WTC11 (cell line): Measurements from ENCODE around the gene HPN. TPM values are rescaled to one million over a fixed set of nuclear protein-coding genes. Genes with fewer than 3 reads are reported as not detected.

Source experiments
- ATAC-seq: fragments of 200-7000 bp; cut with Tn5 transposase; 2 replicates; pipeline ENCODE4 v1.10.0; 2021; ENCODE audit warnings: mild to moderate bottlenecking, moderate library complexity
- CTCF ChIA-PET: fragments of 300-600 bp; sonication (Branson Sonifier 250); formaldehyde crosslinking; loops from one replicate; lab custom pipeline; 2021; ENCODE audit warnings: antibody characterized with exemption; lab: Charles Lee
- POLR2A ChIA-PET: fragments of 350-600 bp; sonication (Branson Sonifier 250); formaldehyde crosslinking; loops from one replicate; lab custom pipeline; 2021; ENCODE audit warnings: antibody characterized with exemption; lab: Charles Lee
- DNase-seq: peaks from one replicate; pipeline ENCODE4 v3.0.0; 2021; ENCODE audit warnings: low spot score
- H3K27ac Mint-ChIP-seq: 2 replicates; pipeline ENCODE4 v1.8.0; 2021; ENCODE audit warnings: mixed read lengths
- H3K27me3 Mint-ChIP-seq: 2 replicates; pipeline ENCODE4 v1.8.0; 2021; ENCODE audit warnings: low read depth, mild to moderate bottlenecking, moderate library complexity, mixed read lengths
- H3K36me3 Mint-ChIP-seq: 2 replicates; pipeline ENCODE4 v1.8.0; 2021; ENCODE audit warnings: mixed read lengths
- H3K4me1 Mint-ChIP-seq: 2 replicates; pipeline ENCODE4 v1.8.0; 2022; ENCODE audit warnings: mixed read lengths
- H3K4me3 Mint-ChIP-seq: 2 replicates; pipeline ENCODE4 v1.8.0; 2021; ENCODE audit warnings: mild to moderate bottlenecking, moderate library complexity, mixed read lengths
- H3K9me3 Mint-ChIP-seq: 2 replicates; pipeline ENCODE4 v1.8.0; 2021; ENCODE audit warnings: mixed read lengths
- CREB1 ChIP-seq: sonication (generic); formaldehyde crosslinking; IDR thresholded peaks from 2 replicates; pipeline ENCODE4 v1.8.0; 2023; ENCODE audit warnings: mild to moderate bottlenecking, missing genetic modification reagents
- JUN ChIP-seq: sonication (generic); formaldehyde crosslinking; IDR thresholded peaks from 2 replicates; pipeline ENCODE4 v1.8.0; 2023; ENCODE audit warnings: mild to moderate bottlenecking, missing genetic modification reagents
- KAT7 ChIP-seq: sonication (generic); formaldehyde crosslinking; IDR thresholded peaks from 2 replicates; pipeline ENCODE4 v1.8.1; 2023; ENCODE audit warnings: missing genetic modification reagents, mild to moderate bottlenecking, borderline replicate concordance
- PRRX2 ChIP-seq: fragments of 250-450 bp; sonication (Bioruptor Pico); IDR thresholded peaks from 2 replicates; pipeline ENCODE4 v1.8.0; 2021; ENCODE audit warnings: mild to moderate bottlenecking
- STAT6 ChIP-seq: sonication (generic); formaldehyde crosslinking; conservative IDR thresholded peaks from 2 replicates; pipeline ENCODE4 v1.8.1; 2023; ENCODE audit warnings: mild to moderate bottlenecking, low read depth, missing genetic modification reagents, moderate library complexity
- TEAD4 ChIP-seq: sonication (generic); formaldehyde crosslinking; IDR thresholded peaks from 2 replicates; pipeline ENCODE4 v1.8.0; 2022; ENCODE audit warnings: mild to moderate bottlenecking, missing genetic modification reagents
- USF1 ChIP-seq: sonication (generic); formaldehyde crosslinking; IDR thresholded peaks from 2 replicates; pipeline ENCODE4 v1.8.0; 2022; ENCODE audit warnings: mild to moderate bottlenecking, missing genetic modification reagents
- ZBTB21 ChIP-seq: sonication (generic); formaldehyde crosslinking; IDR thresholded peaks from 2 replicates; pipeline ENCODE4 v1.8.1; 2023; ENCODE audit warnings: mild to moderate bottlenecking, missing genetic modification reagents, borderline replicate concordance
- ZBTB43 ChIP-seq: sonication (generic); formaldehyde crosslinking; IDR thresholded peaks from 2 replicates; pipeline ENCODE4 v1.8.1; 2023; ENCODE audit warnings: mild to moderate bottlenecking, missing genetic modification reagents
- ZMAT4 ChIP-seq: fragments of 250-450 bp; sonication (Bioruptor Pico); IDR thresholded peaks from 2 replicates; pipeline ENCODE4 v1.9.0; 2021; ENCODE audit warnings: mild to moderate bottlenecking
- ZNF138 ChIP-seq: sonication (generic); formaldehyde crosslinking; conservative IDR thresholded peaks from 2 replicates; pipeline ENCODE4 v1.8.1; 2022; ENCODE audit warnings: mild to moderate bottlenecking, moderate library complexity, missing genetic modification reagents
- ZNF219 ChIP-seq: sonication (generic); formaldehyde crosslinking; IDR thresholded peaks from 2 replicates; pipeline ENCODE4 v1.8.0; 2023; ENCODE audit warnings: missing genetic modification reagents, mild to moderate bottlenecking, borderline replicate concordance
- ZNF396 ChIP-seq: fragments of 250-450 bp; sonication (Bioruptor Pico); IDR thresholded peaks from 2 replicates; pipeline ENCODE4 v1.8.0; 2021; ENCODE audit warnings: mild to moderate bottlenecking, moderate library complexity, borderline replicate concordance
- ZNF423 ChIP-seq: fragments of 250-450 bp; sonication (Bioruptor Pico); IDR thresholded peaks from 2 replicates; pipeline ENCODE4 v2.1.2; 2022; ENCODE audit warnings: mild to moderate bottlenecking, moderate library complexity
- total RNA-seq: library from RNA; stranded (reverse); gene quantifications from 3 replicates; pipeline ENCODE4 v1.2.3, GENCODE V29; 2021
- TF ChIP-seq, protein P1 (sequence below): sonication (generic); formaldehyde crosslinking; IDR thresholded peaks from 2 replicates; pipeline ENCODE4 v1.8.0; 2023; ENCODE audit warnings: missing genetic modification reagents, mild to moderate bottlenecking, borderline replicate concordance
- TF ChIP-seq, protein P2 (sequence below): sonication (generic); formaldehyde crosslinking; IDR thresholded peaks from 2 replicates; pipeline ENCODE4 v1.8.1; 2023; ENCODE audit warnings: mild to moderate bottlenecking, missing genetic modification reagents, moderate library complexity
- TF ChIP-seq, protein P3 (sequence below): sonication (generic); formaldehyde crosslinking; IDR thresholded peaks from 2 replicates; pipeline ENCODE4 v1.8.0; 2022; ENCODE audit warnings: mild to moderate bottlenecking, missing genetic modification reagents

The HPN gene
- total RNA-seq, 1 experiment from 2014 or later, result 20.8 TPM

DNA sequence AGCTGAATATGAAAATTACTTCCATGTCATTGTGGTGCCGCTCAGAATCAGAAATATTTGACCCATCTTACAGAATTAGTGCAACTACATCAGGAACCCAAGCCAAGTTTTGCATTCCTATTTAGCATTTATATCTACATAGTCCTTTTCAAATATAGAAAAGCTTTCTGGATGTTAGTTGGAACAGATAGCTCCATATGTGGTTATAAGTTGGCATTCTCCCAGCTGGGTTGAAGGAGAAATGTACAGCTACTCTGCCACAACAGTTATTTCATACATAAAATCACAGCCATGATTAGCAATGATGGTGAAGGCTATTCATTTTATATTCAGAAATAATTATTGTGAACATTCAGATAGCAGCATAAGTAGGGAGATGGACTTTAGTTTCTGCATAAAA, 28.2 kb downstream of the HPN start (continued):
- no peak for TF ChIP-seq ZBTB43 (CRISPR knock-in tag)
- TF ChIP-seq ZNF396 (CRISPR knock-in tag), result no peak
- TF ChIP-seq TEAD4 (CRISPR knock-in tag), result no peak
- no peak for TF ChIP-seq USF1 (CRISPR knock-in tag)
- no peak for TF ChIP-seq JUN (CRISPR knock-in tag)
- TF ChIP-seq ZMAT4 (CRISPR knock-in tag), result no peak
- TF ChIP-seq, protein P1, sequence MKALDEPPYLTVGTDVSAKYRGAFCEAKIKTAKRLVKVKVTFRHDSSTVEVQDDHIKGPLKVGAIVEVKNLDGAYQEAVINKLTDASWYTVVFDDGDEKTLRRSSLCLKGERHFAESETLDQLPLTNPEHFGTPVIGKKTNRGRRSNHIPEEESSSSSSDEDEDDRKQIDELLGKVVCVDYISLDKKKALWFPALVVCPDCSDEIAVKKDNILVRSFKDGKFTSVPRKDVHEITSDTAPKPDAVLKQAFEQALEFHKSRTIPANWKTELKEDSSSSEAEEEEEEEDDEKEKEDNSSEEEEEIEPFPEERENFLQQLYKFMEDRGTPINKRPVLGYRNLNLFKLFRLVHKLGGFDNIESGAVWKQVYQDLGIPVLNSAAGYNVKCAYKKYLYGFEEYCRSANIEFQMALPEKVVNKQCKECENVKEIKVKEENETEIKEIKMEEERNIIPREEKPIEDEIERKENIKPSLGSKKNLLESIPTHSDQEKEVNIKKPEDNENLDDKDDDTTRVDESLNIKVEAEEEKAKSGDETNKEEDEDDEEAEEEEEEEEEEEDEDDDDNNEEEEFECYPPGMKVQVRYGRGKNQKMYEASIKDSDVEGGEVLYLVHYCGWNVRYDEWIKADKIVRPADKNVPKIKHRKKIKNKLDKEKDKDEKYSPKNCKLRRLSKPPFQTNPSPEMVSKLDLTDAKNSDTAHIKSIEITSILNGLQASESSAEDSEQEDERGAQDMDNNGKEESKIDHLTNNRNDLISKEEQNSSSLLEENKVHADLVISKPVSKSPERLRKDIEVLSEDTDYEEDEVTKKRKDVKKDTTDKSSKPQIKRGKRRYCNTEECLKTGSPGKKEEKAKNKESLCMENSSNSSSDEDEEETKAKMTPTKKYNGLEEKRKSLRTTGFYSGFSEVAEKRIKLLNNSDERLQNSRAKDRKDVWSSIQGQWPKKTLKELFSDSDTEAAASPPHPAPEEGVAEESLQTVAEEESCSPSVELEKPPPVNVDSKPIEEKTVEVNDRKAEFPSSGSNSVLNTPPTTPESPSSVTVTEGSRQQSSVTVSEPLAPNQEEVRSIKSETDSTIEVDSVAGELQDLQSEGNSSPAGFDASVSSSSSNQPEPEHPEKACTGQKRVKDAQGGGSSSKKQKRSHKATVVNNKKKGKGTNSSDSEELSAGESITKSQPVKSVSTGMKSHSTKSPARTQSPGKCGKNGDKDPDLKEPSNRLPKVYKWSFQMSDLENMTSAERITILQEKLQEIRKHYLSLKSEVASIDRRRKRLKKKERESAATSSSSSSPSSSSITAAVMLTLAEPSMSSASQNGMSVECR (CRISPR knock-in tag), result no peak
- no peak for TF ChIP-seq ZNF423 (CRISPR knock-in tag)
- no peak for TF ChIP-seq PRRX2 (CRISPR knock-in tag)

- no peak for DNase-seq
- peaks cover 8% of the 10 kb centered on the region for H3K9me3 Mint-ChIP-seq
- H3K27me3 Mint-ChIP-seq, result peaks cover 8% of the 10 kb centered on the region
- POLR2A ChIA-PET, result no interaction called here
- H3K36me3 Mint-ChIP-seq, result peaks cover 3% of the 10 kb centered on the region
- TF ChIP-seq ZBTB21 (CRISPR knock-in tag) (no peak), CREB1 (CRISPR knock-in tag) (no peak), ZNF138 (CRISPR knock-in tag) (no peak), ZNF219 (CRISPR knock-in tag) (no peak), KAT7 (CRISPR knock-in tag) (no peak)
- TF ChIP-seq, protein P2, sequence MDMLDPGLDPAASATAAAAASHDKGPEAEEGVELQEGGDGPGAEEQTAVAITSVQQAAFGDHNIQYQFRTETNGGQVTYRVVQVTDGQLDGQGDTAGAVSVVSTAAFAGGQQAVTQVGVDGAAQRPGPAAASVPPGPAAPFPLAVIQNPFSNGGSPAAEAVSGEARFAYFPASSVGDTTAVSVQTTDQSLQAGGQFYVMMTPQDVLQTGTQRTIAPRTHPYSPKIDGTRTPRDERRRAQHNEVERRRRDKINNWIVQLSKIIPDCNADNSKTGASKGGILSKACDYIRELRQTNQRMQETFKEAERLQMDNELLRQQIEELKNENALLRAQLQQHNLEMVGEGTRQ (CRISPR knock-in tag), result no peak
- TF ChIP-seq, protein P3, sequence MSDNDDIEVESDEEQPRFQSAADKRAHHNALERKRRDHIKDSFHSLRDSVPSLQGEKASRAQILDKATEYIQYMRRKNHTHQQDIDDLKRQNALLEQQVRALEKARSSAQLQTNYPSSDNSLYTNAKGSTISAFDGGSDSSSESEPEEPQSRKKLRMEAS, result no peak
- TF ChIP-seq, all 79 proteins: peak for 0
- H3K27ac Mint-ChIP-seq, result no peak overlapping the region
- CTCF ChIA-PET, result interaction anchor here (0.8 to 3.7 kb wide), 7 partner anchors 9 to 71 kb away, joined by 3 to 18 read pairs (median 4); no protein-coding TSS in a partner anchor
- peaks cover 29% of the 10 kb centered on the region for H3K4me1 Mint-ChIP-seq
- no peak overlapping the region for H3K4me3 Mint-ChIP-seq
- no peak for ATAC-seq
Measured at GRCh38 chr19:35070471-35070870, 28.9 kb downstream of the HPN start.

DNA sequence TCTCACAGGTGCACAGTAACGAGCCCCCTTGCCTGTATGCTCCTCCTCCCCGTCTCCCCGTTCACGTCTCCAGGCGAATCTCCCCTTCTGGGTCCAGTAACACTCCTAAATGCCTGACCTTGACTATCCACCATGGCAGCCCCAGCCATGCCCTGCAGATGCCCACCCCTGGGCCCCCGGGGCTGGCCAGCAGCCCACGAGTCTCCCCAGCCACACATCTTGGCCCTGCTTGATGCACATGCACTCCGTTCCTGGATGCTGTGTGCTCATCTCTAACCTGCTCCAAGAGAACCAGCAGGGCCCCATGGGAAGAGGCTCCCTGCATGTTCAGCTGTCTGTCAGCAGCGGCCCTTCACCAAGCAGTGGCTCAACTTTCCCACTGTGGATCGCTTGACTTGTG, 32.0 kb downstream of the HPN start:
- POLR2A ChIA-PET, result no interaction called here
- DNase-seq (no peak), ATAC-seq (no peak)
- Mint-ChIP-seq H3K9me3 (0 out of 2 replicates have a peak, but pooled peaks cover 3% of the 10 kb centered on the region), H3K27me3 (peaks cover 8% of the 10 kb centered on the region), H3K4me3 (no peak overlapping the region), H3K4me1 (peaks cover 18% of the 10 kb centered on the region), H3K27ac (no peak overlapping the region), H3K36me3 (no peaks in the 10 kb centered on the region; the same call in 1 of the 2 replicates)
- TF ChIP-seq STAT6 (CRISPR knock-in tag) (no peak), KAT7 (CRISPR knock-in tag) (no peak)
- CTCF ChIA-PET, result no interaction called here
